Fibroblast of lung (primary cell): ENCODE measurements around the gene CACTIN. TPM values are rescaled to one million over a fixed set of nuclear protein-coding genes. Genes with fewer than 3 reads are reported as not detected.

Source experiments
- DNase-seq, 2 donors: peaks; one replicate each; pipeline versions ENCODE4 v3.0.0 to v3.0.0-alpha.2; 2010; ENCODE audit warnings: low read depth in 2 of 2
- H2AFZ ChIP-seq: 2 replicates; pipeline ENCODE4 v1.5.1; 2012; ENCODE audit warnings: low read length, control low read depth, inconsistent platforms
- H3K27ac ChIP-seq: 2 replicates; pipeline ENCODE4 v1.5.1; 2011; ENCODE audit warnings: low read length, control low read depth; ENCODE audit not compliant: insufficient read depth
- H3K27me3 ChIP-seq: 2 replicates; pipeline ENCODE4 v1.5.1; 2011; ENCODE audit warnings: mild to moderate bottlenecking, low read length; ENCODE audit not compliant: control insufficient read depth, insufficient read depth
- H3K36me3 ChIP-seq: 2 replicates; pipeline ENCODE4 v1.5.1; 2011; ENCODE audit warnings: low read length; ENCODE audit not compliant: control insufficient read depth, insufficient read depth
- H3K4me1 ChIP-seq: 2 replicates; pipeline ENCODE4 v1.5.1; 2011; ENCODE audit warnings: low read length; ENCODE audit not compliant: control insufficient read depth, insufficient read depth; ENCODE audit errors: extremely low read depth
- H3K4me2 ChIP-seq: 2 replicates; pipeline ENCODE4 v1.5.1; 2011; ENCODE audit warnings: low read length, control low read depth; ENCODE audit not compliant: insufficient read depth; ENCODE audit errors: extremely low read depth
- H3K4me3 ChIP-seq, 4 experiments: fragments of 200-600 bp in 1 of 4; sonication (generic) in 1 of 4; replicated peaks in 1 of 4; 2 replicates each; pipeline ENCODE4 v1.5.1; 2011 to 2016; ENCODE audit warnings: low read length in 4 of 4, low read depth in 3 of 4, mild to moderate bottlenecking in 3 of 4, control low read depth in 2 of 4, inconsistent platforms in 1 of 4, mixed read lengths in 1 of 4; ENCODE audit not compliant: insufficient read depth in 1 of 4; ENCODE audit errors: control extremely low read depth in 1 of 4
- H3K79me2 ChIP-seq: 2 replicates; pipeline ENCODE4 v1.5.1; 2012; ENCODE audit warnings: mild to moderate bottlenecking, low read length, inconsistent platforms; ENCODE audit not compliant: control insufficient read depth, insufficient read depth
- H3K9ac ChIP-seq: 2 replicates; pipeline ENCODE4 v1.5.1; 2011; ENCODE audit warnings: mild to moderate bottlenecking, low read length, control low read depth; ENCODE audit not compliant: insufficient read depth
- H3K9me3 ChIP-seq: 2 replicates; pipeline ENCODE4 v1.5.1; 2012; ENCODE audit warnings: low read depth, low read length; ENCODE audit not compliant: control insufficient read depth, insufficient read depth
- H4K20me1 ChIP-seq: 2 replicates; pipeline ENCODE4 v1.5.1; 2011; ENCODE audit warnings: low read length; ENCODE audit not compliant: control insufficient read depth, insufficient read depth; ENCODE audit errors: extremely low read depth
- EZH2 ChIP-seq: IDR thresholded peaks from 2 replicates; pipeline ENCODE4 v1.5.1; 2012; ENCODE audit warnings: low read length, control low read depth, mild to moderate bottlenecking; ENCODE audit errors: missing control alignments
- polyA plus RNA-seq, 2 donors: library from polyadenylated mRNA; depleted of rRNA in 1 of 2; stranded (reverse) in 1 of 2; unstranded in 1 of 2; fragments of >200 nt; gene quantifications; 2 replicates each; pipeline ENCODE4 v1.2.1, GENCODE V29; 2011 to 2012; ENCODE audit warnings: missing spikeins in 1 of 2
- total RNA-seq: library from RNA; depleted of rRNA; stranded (reverse); fragments of >200 nt; gene quantifications from 2 replicates; pipeline ENCODE4 v1.2.1, GENCODE V29; 2014
- TF ChIP-seq, protein P1 (sequence below), 2 donors: IDR thresholded peaks in 1 of 2; conservative IDR thresholded peaks in 1 of 2; 1 replicate in 1 of 2; 2 replicates in 1 of 2; pipeline ENCODE4 v1.5.1; 2011 to 2012; ENCODE audit warnings: low read length in 2 of 2, control low read depth in 1 of 2, inconsistent platforms in 1 of 2, low read depth in 1 of 2, mild to moderate bottlenecking in 1 of 2

Gene CACTIN
- total and polyA plus RNA-seq, 2 donors (not counting 1 experiment from before 2014, with no cell fraction given): 6.7 to 19.7 TPM

GRCh38 chr19:3644351-3645066, 17.9 kb upstream of the CACTIN start:
- Histone ChIP-seq H3K4me2 (no peak overlapping the region), H4K20me1 (no peaks in the 10 kb centered on the region), H3K79me2 (no peaks in the 10 kb centered on the region), H3K36me3 (peaks cover 9% of the 10 kb centered on the region), H3K9ac (no peak overlapping the region), H3K27ac (no peak overlapping the region), H3K4me3 (no peak overlapping the region), H2AFZ (no peak overlapping the region), H3K4me1 (peaks cover 6% of the 10 kb centered on the region), H3K27me3 (no peaks in the 10 kb centered on the region), H3K9me3 (no peaks in the 10 kb centered on the region)
- TF ChIP-seq, protein P1, sequence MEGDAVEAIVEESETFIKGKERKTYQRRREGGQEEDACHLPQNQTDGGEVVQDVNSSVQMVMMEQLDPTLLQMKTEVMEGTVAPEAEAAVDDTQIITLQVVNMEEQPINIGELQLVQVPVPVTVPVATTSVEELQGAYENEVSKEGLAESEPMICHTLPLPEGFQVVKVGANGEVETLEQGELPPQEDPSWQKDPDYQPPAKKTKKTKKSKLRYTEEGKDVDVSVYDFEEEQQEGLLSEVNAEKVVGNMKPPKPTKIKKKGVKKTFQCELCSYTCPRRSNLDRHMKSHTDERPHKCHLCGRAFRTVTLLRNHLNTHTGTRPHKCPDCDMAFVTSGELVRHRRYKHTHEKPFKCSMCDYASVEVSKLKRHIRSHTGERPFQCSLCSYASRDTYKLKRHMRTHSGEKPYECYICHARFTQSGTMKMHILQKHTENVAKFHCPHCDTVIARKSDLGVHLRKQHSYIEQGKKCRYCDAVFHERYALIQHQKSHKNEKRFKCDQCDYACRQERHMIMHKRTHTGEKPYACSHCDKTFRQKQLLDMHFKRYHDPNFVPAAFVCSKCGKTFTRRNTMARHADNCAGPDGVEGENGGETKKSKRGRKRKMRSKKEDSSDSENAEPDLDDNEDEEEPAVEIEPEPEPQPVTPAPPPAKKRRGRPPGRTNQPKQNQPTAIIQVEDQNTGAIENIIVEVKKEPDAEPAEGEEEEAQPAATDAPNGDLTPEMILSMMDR (conservative IDR thresholded peaks at IDR 0.05 in 1 of 2, IDR thresholded peaks at IDR 0.05 in 1 of 2; ENCODE audit: low read depth in 1 of 2, low read length in 2 of 2): no peak
- TF ChIP-seq EZH2: no peak
- DNase-seq: peak; percentile 41 to 63

DNA sequence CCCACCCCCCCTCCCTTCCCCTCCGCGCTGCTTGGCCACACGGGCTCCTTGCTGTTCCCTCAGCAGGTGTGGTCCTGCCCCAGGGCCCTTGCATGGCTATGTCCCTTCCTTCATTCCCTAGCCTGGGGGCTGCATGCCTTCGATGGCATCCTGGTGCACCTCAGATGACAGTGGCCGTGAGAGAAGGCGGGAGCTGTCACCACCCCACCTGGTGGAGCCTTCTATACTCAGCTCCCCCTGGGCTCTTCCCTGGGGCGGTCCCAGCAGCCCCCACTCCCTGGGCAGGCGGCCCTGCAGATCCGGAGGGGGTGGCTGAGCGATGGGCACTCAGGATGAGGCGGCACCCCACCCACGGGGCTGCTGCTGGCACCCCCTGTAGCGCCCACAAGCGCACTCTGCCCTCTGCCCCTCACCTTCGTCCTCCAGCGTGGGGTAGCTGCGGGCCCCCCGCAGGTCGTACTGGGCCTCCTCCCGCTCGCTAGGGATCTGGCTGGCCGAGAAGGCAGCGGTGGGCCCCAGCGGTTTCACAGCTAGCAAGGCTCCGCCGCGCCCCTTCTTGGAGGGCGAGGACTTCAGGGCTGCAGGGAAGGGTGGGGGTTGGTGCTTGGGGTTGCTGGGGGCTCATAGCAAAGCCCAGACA, 17.2 kb upstream of the CACTIN start:
- DNase-seq: no peak
- Histone ChIP-seq H3K4me1 (peaks cover 6% of the 10 kb centered on the region), H2AFZ (no peak overlapping the region), H3K27me3 (no peaks in the 10 kb centered on the region), H3K27ac (no peak overlapping the region), H4K20me1 (no peaks in the 10 kb centered on the region), H3K79me2 (no peaks in the 10 kb centered on the region), H3K4me2 (no peak overlapping the region), H3K9ac (no peak overlapping the region), H3K36me3 (peaks cover 10% of the 10 kb centered on the region), H3K9me3 (no peaks in the 10 kb centered on the region), H3K4me3 (no peak overlapping the region)
- TF ChIP-seq EZH2: no peak
- TF ChIP-seq, protein P1 (conservative IDR thresholded peaks at IDR 0.05 in 1 of 2, IDR thresholded peaks at IDR 0.05 in 1 of 2; ENCODE audit: low read depth in 1 of 2, low read length in 2 of 2): no peak

DNA sequence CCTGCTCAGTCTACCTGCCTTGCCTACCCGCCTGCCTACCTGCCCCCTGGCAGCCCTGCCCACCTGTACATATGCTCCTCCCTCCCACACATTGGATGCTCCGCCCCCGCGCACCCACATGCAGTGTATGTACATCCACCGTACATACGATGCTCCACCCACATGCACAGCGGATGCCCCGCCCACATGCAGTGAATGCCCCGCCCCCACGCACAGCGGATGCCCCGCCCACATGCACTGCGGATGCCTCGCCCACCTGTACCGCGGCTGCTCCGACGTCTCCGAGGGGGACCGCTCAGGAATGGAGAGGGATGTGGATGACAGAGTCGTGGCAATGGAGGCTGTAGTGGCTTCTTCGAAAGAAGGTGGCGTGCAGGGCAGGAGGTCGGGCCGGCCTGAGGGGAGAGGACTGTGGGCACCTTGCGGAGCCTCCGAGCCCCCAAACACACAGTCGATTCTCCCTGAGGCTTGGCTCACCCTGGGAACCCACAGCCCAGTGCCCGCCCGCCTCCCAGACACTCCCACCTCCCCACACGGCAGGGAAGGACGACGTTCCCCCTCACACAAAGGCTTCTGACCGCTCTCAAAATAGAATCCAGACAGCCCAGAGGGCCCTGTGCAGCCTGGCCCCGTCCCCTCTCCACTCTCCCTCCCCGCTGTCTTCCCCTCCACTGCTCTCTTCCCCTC, 16.5 kb upstream of the CACTIN start:
- Histone ChIP-seq H3K79me2 (no peaks in the 10 kb centered on the region), H2AFZ (no peak overlapping the region), H3K4me3 (no peak overlapping the region), H3K27me3 (no peaks in the 10 kb centered on the region), H3K4me2 (no peak overlapping the region), H3K27ac (no peak overlapping the region), H3K36me3 (peaks cover 15% of the 10 kb centered on the region), H4K20me1 (no peaks in the 10 kb centered on the region), H3K4me1 (peaks cover 6% of the 10 kb centered on the region), H3K9me3 (no peaks in the 10 kb centered on the region), H3K9ac (no peak overlapping the region)
- TF ChIP-seq, protein P1 (conservative IDR thresholded peaks at IDR 0.05 in 1 of 2, IDR thresholded peaks at IDR 0.05 in 1 of 2; ENCODE audit: low read depth in 1 of 2, low read length in 2 of 2): no peak
- TF ChIP-seq EZH2: no peak
- DNase-seq: no peak
